ENCODE data around the gene TRABD2B. TPM values are rescaled to one million over a fixed set of nuclear protein-coding genes. Genes with fewer than 3 reads are reported as not detected.

Gene TRABD2B
- total RNA-seq, result 0.08 TPM in 1 of 2 replicates, not detected in the other

DNA sequence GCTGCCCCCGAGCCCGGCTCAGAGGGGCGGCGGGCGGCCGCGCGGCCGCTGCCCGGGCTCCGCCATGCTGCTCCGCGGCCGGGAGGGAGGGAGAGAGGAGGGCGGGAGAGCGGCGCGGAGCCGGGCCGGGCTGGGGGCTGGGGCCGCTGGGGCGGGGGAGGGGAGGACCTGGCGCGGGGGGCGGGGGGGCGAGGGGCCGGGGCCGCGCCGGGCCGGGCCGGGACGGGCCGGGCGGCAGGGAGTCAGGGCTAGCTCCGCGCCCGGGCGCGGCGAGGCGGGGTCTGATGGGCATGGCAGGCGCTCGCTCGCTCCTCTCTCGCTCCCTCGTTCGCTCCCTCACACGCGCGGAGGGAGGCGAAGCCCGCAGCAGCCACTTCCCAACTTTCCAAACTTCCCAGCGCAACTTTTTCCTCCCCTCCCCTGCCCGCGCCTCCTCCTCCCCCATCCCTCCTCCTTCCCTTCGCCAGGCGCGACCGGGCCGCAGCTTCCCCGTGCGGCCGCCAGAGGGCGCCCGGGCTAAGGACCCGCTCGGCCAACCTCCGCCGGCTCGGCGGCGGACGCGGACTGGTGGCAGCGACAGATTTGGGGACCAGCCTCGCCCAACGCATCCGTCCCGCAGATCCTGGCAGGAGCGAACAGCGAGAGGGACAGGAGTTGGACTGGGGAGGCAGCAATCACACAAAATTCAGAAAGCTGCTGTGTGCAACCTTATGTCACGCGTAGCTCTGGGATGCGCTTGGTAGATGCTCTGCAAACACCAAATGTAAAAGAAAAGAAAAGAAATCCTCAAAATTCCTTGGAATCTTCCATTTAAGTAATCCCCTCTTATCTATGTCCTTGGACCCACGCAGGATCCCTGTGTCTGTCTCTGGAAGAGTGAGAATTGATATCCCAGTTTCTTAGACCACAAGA lies at the start of gene TRABD2B:
Gene TRABD2B (minus strand): TSS at position 97 of the 912 bp plus-strand sequence.

Other genes starting within 250 kb of the TRABD2B start
- not detected in 2 replicates for gene SLC5A9, start 225.3 kb upstream of the TRABD2B start, total RNA-seq

Measured in hair follicular keratinocyte (primary cell).